GM18520 (cell line): ENCODE results near the gene PRPF38B.
A peak's percentile ranks its signal among the peaks of the same experiment; 100 is the strongest.
"Not testable (repeated sequence)": the region's sequence is repeated elsewhere in the genome, so short reads cannot be mapped to it uniquely, and the experiment has no call there.

Source experiments
- ATAC-seq: cut with Tn5 transposase; IDR thresholded peaks from one replicate; pipeline ENCODE4 v1.9.1; 2021; ENCODE audit not compliant: unreplicated experiment

PRPF38B gene, protein sequence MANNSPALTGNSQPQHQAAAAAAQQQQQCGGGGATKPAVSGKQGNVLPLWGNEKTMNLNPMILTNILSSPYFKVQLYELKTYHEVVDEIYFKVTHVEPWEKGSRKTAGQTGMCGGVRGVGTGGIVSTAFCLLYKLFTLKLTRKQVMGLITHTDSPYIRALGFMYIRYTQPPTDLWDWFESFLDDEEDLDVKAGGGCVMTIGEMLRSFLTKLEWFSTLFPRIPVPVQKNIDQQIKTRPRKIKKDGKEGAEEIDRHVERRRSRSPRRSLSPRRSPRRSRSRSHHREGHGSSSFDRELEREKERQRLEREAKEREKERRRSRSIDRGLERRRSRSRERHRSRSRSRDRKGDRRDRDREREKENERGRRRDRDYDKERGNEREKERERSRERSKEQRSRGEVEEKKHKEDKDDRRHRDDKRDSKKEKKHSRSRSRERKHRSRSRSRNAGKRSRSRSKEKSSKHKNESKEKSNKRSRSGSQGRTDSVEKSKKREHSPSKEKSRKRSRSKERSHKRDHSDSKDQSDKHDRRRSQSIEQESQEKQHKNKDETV

DNA sequence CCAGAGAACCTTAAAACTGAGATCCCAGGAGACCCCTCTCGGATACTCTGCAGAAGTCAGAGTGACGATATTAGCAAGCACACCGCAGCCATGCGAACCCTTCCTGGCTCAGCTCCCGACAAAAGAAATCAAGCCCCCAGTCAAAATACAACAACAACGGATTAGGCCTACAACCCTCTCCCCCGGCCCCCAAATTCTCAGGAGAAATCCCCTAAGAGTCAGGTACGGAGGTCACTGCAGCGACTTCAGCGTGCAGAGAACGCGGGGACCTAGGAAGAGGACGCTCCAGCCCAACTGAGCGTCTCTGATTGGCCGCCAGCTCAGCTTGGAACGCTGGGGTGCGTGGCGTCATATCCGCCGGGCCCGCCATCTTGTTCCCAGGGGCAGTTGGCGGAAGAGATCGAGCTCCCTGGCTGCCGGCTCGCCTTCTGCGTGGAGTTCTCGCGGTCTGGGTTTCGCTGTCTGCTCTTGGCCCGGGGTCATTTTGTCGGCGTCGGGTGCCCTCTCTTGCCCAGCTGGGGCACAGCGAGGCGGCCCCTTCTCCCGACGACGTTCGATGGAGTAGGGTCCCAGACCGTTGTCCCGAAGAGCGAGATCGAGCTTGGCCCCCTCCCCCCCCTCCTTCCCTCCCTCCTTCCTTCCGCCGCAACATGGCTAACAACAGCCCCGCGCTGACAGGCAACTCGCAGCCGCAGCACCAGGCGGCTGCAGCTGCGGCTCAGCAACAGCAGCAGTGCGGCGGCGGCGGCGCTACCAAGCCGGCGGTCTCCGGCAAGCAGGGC is at the start of gene PRPF38B:
Gene PRPF38B, plus strand, starts transcription at position 369 of the 782 bp plus-strand sequence. Its CDS starts 282 bp downstream, at position 651.
- peak; percentile 92 for ATAC-seq

DNA sequence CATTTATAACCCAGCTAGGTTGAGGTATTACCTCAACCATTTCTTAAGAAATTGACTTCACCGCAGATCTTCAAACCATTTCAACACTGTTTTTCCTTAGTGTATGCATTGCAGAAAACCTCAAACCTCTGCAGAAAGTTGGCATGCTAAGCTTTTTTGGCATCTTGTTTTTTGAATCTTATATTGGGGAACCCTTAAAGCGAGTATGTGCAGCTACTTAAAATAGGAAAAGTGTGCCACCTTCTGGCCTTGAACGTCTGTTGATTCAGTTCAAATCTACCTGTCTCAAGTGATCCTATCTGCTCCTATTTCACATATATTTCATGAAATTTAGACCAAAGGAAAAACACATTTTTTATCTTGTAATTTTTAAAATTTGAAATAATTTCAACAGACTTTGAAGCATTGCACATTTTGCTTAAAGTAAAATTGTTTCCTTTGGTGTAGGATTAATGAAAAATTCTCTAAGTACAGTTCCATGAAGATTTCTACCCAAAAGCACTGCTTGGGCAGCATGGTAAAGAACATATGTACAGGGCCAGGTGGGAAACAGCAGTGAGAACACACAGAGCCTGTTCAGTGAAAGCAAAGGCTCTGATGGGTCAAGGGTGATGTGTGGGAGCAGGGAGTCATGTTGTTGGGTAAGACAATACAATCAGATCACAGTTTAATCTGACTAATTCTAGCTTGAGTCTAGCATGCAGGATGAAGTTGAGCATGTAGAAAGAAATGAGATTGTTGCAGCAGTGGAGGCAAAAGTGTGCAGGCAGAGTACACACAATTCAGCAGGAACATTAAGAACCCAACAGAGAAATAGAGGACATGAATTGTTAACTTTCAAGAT is 48.4 kb upstream of the PRPF38B start:
- ATAC-seq = no peak

DNA sequence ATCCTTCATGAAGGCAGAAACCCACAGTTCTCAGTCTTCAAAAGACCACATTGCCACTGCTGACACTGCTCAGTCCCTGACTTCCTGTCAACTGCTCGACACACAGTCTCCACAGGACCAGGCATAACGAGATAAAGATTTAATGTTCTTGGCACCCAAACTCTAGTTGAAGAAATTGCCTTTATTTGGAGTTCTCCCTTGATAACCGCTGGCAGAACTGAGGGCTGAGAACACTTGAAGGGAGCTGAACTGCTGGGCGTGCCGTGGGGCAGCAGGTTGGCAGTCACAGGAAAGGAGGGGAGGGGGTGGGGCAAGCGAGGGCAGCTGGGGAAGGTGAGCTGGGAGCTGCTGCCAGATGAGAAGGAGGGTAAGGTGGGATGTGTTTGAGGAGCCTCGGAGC is 47.1 kb upstream of the PRPF38B start:
- no peak for ATAC-seq

DNA sequence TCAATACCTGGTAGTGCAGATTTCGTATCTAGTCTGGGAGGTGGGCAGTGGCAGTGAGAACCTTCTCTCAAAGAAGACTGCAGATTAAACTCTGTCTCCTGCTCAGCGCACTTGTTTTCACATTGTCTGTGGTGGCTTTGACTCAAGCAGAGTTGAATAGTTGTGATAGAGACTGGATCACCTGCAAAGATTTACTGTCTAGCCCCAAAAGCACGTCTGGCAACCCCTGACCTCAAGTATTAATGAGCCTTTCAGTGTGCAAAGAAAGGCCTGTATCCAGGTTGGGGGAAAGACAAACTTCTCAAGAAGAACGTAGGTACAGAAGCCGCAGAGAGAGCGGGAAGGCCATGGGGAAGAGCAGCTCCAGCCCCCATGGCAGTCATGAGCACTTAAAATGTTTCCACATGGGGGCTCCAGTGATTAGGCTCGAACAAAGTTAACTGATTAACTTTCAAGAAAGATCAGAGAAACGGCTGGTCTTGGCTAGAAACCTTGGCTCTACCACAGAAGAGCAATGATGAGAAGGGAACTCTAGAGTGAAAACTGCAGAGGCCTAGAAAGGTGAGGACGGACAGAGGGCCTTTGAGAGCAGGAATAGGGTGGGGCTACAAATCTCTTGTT is 46.4 kb upstream of the PRPF38B start:
- no peak for ATAC-seq

DNA sequence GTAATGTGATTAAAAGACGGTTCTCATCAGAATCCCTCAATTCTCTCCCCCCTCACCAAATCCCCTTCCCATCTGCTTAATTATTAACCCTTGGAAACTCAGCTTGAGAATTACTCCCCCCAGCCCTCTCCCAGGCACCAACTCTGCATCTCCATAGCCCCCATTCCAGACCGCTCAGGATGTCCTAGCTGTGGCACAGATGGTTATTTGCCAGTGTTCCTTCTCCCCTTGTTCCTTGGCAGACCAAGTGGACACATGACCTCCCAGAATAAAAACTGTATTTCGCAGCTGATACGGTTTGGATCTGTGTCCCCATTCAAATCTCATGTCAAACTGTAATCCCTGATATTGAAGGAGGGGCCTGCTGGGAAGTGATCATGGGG is 45.9 kb upstream of the PRPF38B start:
- ATAC-seq = no peak

DNA sequence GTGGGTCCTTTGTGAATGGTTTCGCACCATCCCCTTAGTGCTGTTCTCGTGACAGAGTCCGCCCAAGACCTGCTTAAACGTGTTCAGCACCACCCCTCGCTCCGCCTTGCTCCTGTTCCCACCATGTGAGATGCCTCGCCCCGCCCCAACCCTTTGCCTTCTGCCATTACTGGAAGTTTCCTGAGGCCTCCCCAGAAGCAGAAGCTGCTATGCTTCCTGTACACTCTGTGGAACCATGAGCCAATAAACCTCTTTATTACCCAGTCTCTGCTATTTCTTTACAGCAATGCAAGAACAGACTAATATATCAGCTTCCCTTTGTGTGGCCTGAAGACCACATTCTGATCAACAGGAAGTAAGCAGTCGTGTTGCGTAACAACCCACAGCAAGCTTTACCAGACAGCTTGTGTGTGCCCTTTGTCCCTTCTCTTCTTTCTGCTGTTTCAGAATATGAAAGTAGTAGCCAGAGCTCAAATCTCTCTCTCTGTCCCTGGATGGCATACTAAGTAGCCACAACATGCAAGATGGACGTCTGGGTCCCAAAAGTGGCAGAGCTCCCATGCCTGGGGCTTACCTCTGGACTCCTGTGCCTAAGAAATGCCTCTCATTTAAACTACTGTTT is 45.4 kb upstream of the PRPF38B start:
- no peak for ATAC-seq

DNA sequence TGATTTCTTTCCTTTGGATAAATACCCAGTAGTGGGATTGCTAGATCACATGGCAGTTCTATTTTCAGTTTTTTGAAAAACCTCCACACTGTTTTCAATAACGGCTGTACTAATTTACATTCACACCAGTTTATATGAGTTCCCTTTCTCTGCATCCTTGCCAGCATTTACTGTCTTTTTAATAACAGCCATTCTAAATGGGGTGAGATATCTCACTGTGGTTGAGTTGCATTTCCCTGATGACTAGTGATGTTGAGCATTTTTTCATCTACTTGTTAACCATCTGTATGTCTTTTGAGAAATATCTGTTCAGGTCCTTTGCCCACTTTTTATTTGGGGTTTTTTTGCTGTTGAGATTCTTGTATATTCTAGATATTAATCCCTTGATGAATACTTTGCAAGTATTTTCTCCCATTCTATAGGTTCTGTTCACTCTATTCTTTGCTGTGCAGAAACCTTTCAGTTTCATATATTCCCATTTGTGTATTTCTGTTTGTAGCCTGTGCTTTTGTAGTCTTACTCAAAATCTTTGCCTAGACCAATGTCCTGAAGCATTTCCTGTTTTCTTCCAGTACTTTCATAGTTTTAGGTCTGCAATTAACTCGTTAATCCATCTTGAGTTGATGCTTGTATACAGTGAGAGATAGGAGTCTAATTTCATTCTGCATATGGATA is 38.5 kb upstream of the PRPF38B start:
- no peak for ATAC-seq

DNA sequence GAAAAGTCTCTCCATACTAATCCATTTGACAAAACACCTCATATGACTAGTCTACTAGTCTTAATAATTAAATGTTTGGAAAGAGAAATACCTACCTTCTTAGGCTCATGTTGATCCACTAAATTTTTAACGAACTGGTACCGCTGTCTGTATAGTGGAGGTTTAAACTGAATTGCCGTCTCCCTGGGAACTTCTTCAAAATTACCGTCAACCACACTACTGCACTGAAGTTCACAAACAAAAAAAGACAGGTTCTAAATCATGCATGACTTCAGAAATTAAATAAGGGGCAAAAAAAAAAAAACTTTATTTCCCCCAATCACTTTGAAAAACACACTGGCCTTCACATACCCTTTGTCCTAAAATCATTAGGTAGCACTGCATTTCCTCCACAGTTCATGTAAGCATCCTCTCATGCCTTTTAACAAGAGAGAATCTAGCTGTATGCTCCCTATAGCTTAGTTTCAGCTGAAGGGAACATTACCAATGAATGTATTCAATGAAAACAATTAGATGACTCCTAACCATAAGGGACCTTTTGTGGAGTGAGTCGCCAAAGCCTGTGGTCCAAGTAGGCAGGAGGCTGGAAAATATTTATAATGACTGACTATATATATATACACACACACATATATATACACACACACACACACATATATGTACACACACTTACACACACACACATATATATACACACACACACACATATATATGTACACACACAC is 34.6 kb upstream of the PRPF38B start:
- ATAC-seq = no peak

DNA sequence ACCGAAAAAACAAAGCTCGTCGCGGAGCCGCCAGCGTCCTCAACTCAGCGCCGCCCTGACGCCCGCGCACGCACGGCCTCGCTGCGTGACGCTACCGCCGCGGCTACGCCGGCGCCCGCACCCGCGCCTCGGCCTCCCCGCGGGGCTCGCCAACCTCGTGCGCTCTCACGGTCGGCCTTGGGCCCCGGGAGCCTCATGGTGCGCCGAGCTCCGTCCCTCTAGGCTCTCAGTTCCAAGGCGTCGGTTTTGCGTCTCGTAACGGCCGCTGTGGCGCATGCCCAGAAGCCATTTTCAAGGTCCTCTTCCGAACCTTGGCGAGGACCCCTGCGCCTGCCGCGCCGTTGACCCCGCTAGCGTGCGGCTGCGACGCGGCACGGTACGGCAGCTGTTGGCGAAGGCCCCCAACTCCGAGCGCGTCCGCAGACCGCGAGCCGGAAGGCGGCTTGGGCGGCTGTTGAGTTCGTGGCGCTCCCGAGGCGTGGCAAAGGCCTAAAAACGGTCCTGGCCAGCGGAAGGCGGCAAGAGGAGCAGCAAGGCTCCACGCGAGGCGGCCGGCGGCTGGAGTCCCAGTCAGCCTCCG is 31.0 kb upstream of the PRPF38B start, which contains the start of gene HENMT1:
Gene HENMT1, minus strand, starts transcription at position 64 of the 580 bp plus-strand sequence. CDS start 1,209 bp downstream, outside the sequence.
- peak; percentile 87 for ATAC-seq

DNA sequence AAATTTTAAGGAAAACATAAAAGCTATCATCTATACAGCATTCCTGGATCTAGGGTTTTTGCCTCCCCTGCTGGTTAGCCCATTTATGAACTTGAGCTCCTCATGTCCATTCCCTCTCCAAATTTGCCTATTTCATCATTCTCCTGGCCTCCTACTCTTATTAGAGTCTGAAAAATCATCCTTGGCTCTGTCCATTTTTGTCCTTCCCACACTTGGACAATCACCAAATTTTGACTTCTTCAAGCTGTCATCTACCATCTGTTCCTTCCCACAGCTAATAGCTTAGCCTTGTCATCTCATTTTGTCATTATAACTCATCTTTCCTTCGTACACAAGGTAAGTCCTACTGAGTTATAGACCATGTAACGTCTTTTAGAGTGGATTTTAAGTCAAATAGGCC is 29.0 kb upstream of the PRPF38B start:
- no peak for ATAC-seq

DNA sequence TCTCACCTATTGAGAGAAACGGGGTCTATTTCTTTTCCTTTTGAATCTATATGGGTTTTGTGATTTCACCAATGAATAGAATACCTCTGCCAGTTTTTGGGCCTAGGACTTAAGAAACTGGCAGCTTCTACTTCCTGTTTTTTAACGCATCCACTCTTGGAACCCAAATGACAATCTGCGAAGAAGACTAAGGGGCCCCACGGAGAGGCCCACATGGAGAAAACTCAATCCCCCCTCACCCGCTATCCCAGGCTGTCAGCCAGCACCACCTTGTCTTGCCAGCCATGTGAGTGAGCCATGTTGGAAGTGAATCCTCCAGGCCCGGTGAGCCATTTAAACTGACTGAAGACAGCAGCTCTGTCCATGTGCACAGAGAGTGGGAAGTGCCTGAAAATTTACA is 27.6 kb upstream of the PRPF38B start:
- no peak for ATAC-seq

DNA sequence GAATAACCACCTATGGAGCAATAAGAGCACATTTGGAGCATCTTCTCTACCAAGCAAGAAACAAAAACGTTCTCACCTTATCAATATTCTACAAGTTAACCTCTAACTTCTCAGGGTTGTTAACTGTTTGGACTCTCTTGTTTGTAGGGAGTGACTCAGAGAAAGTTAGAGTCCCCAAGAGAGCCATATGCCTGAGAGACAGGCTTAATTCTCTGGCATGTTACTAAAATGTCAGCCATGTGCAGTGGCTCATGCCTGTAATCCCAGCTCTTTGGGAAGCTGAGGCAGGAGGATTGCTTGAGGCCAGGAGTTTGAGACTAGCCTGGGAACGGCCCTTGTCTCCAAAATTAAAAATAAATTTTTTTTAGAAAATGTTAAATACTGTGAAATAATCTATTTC is 27.0 kb upstream of the PRPF38B start:
- no peak for ATAC-seq

DNA sequence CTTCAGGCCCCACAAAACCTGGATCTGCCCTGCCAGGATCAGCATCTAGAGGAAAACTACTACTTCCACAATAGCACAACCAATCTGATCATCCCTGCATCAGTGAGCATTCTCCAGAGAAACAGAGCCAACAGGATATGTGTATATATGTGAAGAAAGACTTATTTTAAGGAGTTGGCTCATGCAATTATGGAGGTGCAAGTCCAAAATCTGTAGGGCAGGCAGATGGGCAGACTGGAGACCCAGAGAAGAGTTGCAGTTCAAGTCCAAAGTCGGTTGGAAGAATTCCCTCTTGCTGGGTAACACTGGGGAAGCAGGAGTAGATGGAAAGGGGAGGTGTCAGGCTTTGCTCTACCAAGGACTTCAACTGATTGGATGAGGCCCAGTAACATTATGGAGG is 26.3 kb upstream of the PRPF38B start:
- ATAC-seq = no peak

DNA sequence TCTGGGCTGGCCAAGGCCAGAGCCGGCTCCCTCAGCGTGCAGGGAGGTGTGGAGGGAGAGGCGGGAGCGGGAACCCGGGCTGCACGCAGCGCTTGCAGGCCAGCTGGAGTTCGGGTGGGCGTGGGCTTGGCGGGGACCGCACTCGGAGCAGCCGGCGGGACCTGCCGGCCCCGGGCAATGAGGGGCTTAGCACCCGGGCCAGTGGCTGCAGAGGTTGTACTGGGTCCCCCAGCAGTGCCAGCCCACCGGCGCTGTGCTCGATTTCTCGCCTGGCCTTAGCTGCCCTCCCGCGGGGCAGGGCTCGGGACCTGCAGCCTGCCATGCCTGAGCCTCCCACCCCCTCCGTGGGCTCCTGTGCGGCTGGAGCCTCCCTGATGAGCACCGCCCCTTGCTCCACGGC is 24.7 kb upstream of the PRPF38B start:
- ATAC-seq = not testable (repeated sequence)

DNA sequence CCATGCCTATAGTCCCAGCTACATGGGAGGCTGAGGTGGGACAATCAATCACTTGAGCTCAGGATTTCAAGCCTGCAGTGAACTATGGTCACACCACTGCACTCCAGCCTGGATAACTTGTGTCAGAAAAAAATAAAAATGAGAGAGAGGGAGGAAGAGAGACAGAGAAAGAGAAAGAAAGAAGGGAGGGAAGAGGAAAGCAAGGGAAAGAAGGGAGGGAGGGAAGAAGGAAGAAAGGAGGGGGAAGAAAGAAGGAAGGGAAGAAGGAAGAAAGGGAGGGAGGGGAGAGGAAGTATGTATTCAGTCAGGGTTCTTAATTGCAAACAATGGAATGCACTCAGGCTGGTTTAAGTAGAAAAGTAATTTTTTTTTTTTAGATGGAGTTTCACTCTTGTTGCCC is 23.3 kb upstream of the PRPF38B start:
- ATAC-seq = no peak

DNA sequence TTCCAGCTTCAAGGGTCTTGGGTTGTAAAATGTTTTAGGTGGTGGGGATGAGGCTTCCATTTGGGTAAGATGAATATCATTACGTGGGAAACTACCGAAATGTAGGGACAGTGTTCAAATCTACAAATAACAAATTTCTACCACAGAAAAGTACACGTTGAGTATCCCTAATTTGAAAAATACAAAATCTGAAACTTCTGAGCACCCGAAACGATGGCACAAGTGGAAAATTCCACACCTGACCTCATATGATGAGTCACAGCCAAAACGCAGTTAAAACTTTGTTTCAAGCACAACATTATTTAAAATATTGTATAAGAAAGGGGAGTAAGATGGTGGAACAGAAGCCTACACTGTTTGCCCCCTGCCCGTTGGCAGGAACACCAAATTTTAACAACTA is 22.4 kb upstream of the PRPF38B start:
- no peak for ATAC-seq

DNA sequence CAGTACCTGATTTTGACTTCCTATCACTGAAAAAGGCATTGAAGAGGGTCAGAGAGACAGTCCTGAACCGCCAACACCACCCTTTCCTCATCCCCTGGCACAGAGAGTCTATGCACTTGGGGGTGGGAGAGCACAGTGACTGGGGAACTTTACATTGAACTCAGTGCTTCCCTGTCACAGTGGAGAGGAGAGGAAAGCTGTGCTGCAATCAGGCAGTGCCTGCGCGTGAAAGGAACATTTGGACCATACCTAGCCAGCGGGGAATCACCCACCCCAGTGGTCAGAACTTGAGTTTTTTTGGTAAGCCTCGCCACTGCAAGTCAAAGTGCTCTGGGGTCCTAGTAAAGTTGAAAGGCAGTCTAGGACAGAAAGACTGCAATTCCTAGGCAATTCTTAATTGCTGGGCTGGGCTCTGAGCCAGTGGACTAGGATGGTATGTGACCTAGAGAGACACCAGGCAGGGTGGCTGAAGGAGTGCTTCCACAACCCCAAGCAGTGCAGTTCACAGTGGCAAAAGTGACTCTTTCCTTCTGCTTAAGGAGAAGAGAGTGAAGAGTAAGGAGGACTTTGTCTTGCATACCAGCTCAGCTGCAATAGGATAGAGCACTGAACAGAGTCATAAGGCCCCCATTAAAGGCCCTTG is 21.9 kb upstream of the PRPF38B start:
- no peak for ATAC-seq

DNA sequence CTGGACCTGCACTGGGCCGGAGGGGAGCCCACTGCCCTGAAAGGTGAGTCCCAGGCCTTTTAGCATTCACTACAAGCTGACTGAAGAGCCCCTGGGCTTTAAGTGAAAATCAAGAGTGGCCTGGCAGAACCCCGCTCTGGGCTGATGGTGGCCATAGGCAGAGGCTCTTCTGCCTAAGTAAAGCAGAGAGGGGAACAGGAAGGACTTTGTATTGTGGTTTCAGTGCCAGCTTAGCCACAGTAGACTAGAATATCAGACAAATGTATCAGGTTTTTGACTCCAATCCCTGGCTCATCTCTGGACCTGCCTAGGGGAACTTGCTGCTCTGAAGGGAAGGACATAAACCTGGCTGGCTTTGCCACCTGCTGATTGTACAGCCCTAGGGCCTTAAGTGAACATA is 21.0 kb upstream of the PRPF38B start:
- ATAC-seq = no peak
